HG03175 (cell line): ENCODE results near the gene ATP6V1F.
"Not testable (repeated sequence)": the region's sequence is repeated elsewhere in the genome, so short reads cannot be mapped to it uniquely, and the experiment has no call there.

ENCODE experiments used
- ATAC-seq: cut with Tn5 transposase; IDR thresholded peaks from one replicate; pipeline ENCODE4 v1.9.1; 2021; ENCODE audit warnings: mild to moderate bottlenecking, moderate library complexity; ENCODE audit not compliant: unreplicated experiment

ATP6V1F gene

GRCh38 chr7:128894101-128894440 is 31.4 kb downstream of the ATP6V1F start:
- ATAC-seq, result no peak

- ATAC-seq, result no peak
Measured at GRCh38 chr7:128895320-128895719, 32.7 kb downstream of the ATP6V1F start.

GRCh38 chr7:128899392-128899791 is 36.7 kb downstream of the ATP6V1F start:
- no peak for ATAC-seq

- ATAC-seq, result no peak
Measured at GRCh38 chr7:128900237-128900636, 37.6 kb downstream of the ATP6V1F start.

GRCh38 chr7:128902761-128903585 is 40.3 kb downstream of the ATP6V1F start:
- no peak for ATAC-seq

GRCh38 chr7:128903621-128904361 is 41.1 kb downstream of the ATP6V1F start:
- no peak for ATAC-seq

- no peak for ATAC-seq
Measured at GRCh38 chr7:128904381-128905197, 41.9 kb downstream of the ATP6V1F start.

- ATAC-seq, result no peak
Measured at GRCh38 chr7:128906001-128906765, 43.5 kb downstream of the ATP6V1F start.

GRCh38 chr7:128906766-128907559 is 44.3 kb downstream of the ATP6V1F start:
- ATAC-seq, result no peak

- no peak for ATAC-seq
Measured at GRCh38 chr7:128908750-128909624, 46.3 kb downstream of the ATP6V1F start.

GRCh38 chr7:128909625-128910568 is 47.2 kb downstream of the ATP6V1F start:
- no peak for ATAC-seq

GRCh38 chr7:128910569-128910945 is 47.9 kb downstream of the ATP6V1F start, which contains the start of gene KCP:
Gene KCP (minus strand): TSS chr7:128910709. CDS start chr7:128910676, 33 bp downstream.
- no peak for ATAC-seq

- no peak for ATAC-seq
Measured at GRCh38 chr7:128911423-128912031, 48.9 kb downstream of the ATP6V1F start.

GRCh38 chr7:128912281-128912680 is 49.6 kb downstream of the ATP6V1F start:
- ATAC-seq, result no peak

GRCh38 chr7:128912709-128913495 is 50.2 kb downstream of the ATP6V1F start:
- not testable (repeated sequence) for ATAC-seq

- ATAC-seq, result no peak
Measured at GRCh38 chr7:128913870-128914565, 51.4 kb downstream of the ATP6V1F start.
